Astrocyte (in vitro differentiated cells and primary cell): ENCODE results near the gene ARSK. TPM values are rescaled to one million over a fixed set of nuclear protein-coding genes. Genes with fewer than 3 reads are reported as not detected.

ENCODE experiments used
- DNase-seq: peaks from one replicate; pipeline ENCODE4 v3.0.0-alpha.2; 2010; ENCODE audit warnings: low read depth
- FAIRE-seq: peaks from 2 replicates; lab custom pipeline; 2011; peaks lifted over from hg19 to GRCh38; lab: Jason Lieb, UNC
- H2AFZ ChIP-seq: 2 replicates; pipeline ENCODE4 v1.6.0; 2012; ENCODE audit warnings: low read depth, low read length, inconsistent platforms
- H3K27ac ChIP-seq: 2 replicates; pipeline ENCODE4 v1.5.1; 2011; ENCODE audit warnings: low read depth, low read length, inconsistent platforms
- H3K27me3 ChIP-seq: 2 replicates; pipeline ENCODE4 v1.6.0; 2011; ENCODE audit warnings: low read length, inconsistent platforms; ENCODE audit not compliant: insufficient read depth
- H3K36me3 ChIP-seq: 2 replicates; pipeline ENCODE4 v1.5.1; 2011; ENCODE audit warnings: low read length, inconsistent platforms; ENCODE audit not compliant: insufficient read depth
- H3K4me1 ChIP-seq: 2 replicates; pipeline ENCODE4 v1.5.1; 2011; ENCODE audit warnings: low read length, inconsistent platforms; ENCODE audit not compliant: insufficient read depth
- H3K4me2 ChIP-seq: 2 replicates; pipeline ENCODE4 v1.6.0; 2012; ENCODE audit warnings: low read length, inconsistent platforms
- H3K4me3 ChIP-seq: 2 replicates; pipeline ENCODE4 v1.5.1; 2011; ENCODE audit warnings: low read depth, mild to moderate bottlenecking, low read length, inconsistent platforms; ENCODE audit not compliant: insufficient read depth
- H3K79me2 ChIP-seq: 2 replicates; pipeline ENCODE4 v1.6.0; 2012; ENCODE audit warnings: mild to moderate bottlenecking, low read length, inconsistent platforms; ENCODE audit not compliant: insufficient read depth
- H3K9ac ChIP-seq: 2 replicates; pipeline ENCODE4 v1.6.0; 2012; ENCODE audit warnings: mild to moderate bottlenecking, low read length, inconsistent platforms
- H3K9me3 ChIP-seq: 2 replicates; pipeline ENCODE4 v1.5.1; 2012; ENCODE audit warnings: low read depth, mild to moderate bottlenecking, low read length, inconsistent platforms; ENCODE audit not compliant: insufficient read depth
- H4K20me1 ChIP-seq: 2 replicates; pipeline ENCODE4 v1.6.0; 2012; ENCODE audit warnings: low read length, inconsistent platforms; ENCODE audit not compliant: insufficient read depth
- H3K27ac Mint-ChIP-seq: one replicate; pipeline ENCODE4 v1.8.0; 2021; ENCODE audit warnings: mild to moderate bottlenecking, mixed read lengths; ENCODE audit not compliant: unreplicated experiment
- H3K27me3 Mint-ChIP-seq: one replicate; pipeline ENCODE4 v1.8.0; 2021; ENCODE audit warnings: low read depth, mixed read lengths; ENCODE audit not compliant: unreplicated experiment
- H3K36me3 Mint-ChIP-seq: one replicate; pipeline ENCODE4 v1.8.0; 2021; ENCODE audit warnings: low read depth, mixed read lengths; ENCODE audit not compliant: unreplicated experiment
- H3K4me1 Mint-ChIP-seq: one replicate; pipeline ENCODE4 v1.8.0; 2021; ENCODE audit warnings: low read depth, mixed read lengths; ENCODE audit not compliant: unreplicated experiment
- H3K4me3 Mint-ChIP-seq: one replicate; pipeline ENCODE4 v1.8.0; 2021; ENCODE audit warnings: mild to moderate bottlenecking, moderate library complexity, mixed read lengths; ENCODE audit not compliant: unreplicated experiment
- H3K9me3 Mint-ChIP-seq: one replicate; pipeline ENCODE4 v1.8.0; 2021; ENCODE audit warnings: mild to moderate bottlenecking, mixed read lengths; ENCODE audit not compliant: unreplicated experiment
- CTCF ChIP-seq: IDR thresholded peaks from 2 replicates; pipeline ENCODE4 v1.5.1; 2011; ENCODE audit warnings: low read depth, mild to moderate bottlenecking, inconsistent platforms, low read length, moderate library complexity; ENCODE audit not compliant: insufficient read depth
- EZH2 ChIP-seq: IDR thresholded peaks from 2 replicates; pipeline ENCODE4 v1.6.1; 2012; ENCODE audit warnings: mild to moderate bottlenecking, low read length, inconsistent platforms; ENCODE audit not compliant: insufficient read depth
- total RNA-seq: library from RNA; stranded (reverse); gene quantifications from 2 replicates; pipeline ENCODE4 v1.2.1, GENCODE V29; 2021

Gene ARSK
- total RNA-seq, 1 donor from 2014 or later = 9.0 TPM

DNA sequence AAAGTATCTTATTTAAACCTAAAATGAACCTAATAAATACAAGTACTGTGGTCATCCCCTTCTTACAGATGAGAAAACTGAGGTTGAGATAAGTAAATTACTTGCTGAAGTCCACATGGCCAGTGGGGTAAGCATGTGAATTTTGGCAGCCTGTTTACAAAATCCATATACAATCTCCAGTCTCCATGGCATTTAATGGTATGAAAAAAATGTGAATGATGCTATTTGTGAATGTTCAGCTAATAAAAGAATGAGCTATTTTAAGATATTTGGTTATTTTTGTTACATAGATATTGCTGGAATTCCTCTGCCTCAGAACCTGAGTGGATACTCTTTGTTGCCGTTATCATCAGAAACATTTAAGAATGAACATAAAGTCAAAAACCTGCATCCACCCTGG is 45.7 kb downstream of the ARSK start:
- FAIRE-seq (peak; percentile 37), DNase-seq (peak; percentile 46)
- Histone ChIP-seq H4K20me1 (no peaks in the 10 kb centered on the region), H3K36me3 (no peaks in the 10 kb centered on the region), H3K4me1 (no peaks in the 10 kb centered on the region), H3K27me3 (no peaks in the 10 kb centered on the region), H3K79me2 (no peaks in the 10 kb centered on the region), H3K9me3 (no peaks in the 10 kb centered on the region), H3K4me2 (no peak overlapping the region), H3K4me3 (no peak overlapping the region), H2AFZ (no peak overlapping the region), H3K27ac (no peak overlapping the region), H3K9ac (no peak overlapping the region)
- no peak for TF ChIP-seq EZH2
- no peak for TF ChIP-seq CTCF
- Mint-ChIP-seq H3K9me3 (no peaks in the 10 kb centered on the region), H3K27me3 (no peaks in the 10 kb centered on the region), H3K27ac (no peak overlapping the region), H3K4me3 (no peak overlapping the region), H3K36me3 (no peaks in the 10 kb centered on the region), H3K4me1 (no peaks in the 10 kb centered on the region)

- Mint-ChIP-seq H3K27ac (no peak overlapping the region), H3K36me3 (no peaks in the 10 kb centered on the region), H3K4me1 (no peaks in the 10 kb centered on the region), H3K27me3 (no peaks in the 10 kb centered on the region), H3K4me3 (no peak overlapping the region), H3K9me3 (no peaks in the 10 kb centered on the region)
- Histone ChIP-seq H3K79me2 (no peaks in the 10 kb centered on the region), H3K4me2 (no peak overlapping the region), H3K4me1 (no peaks in the 10 kb centered on the region), H4K20me1 (no peaks in the 10 kb centered on the region), H3K27ac (no peak overlapping the region), H3K9me3 (no peaks in the 10 kb centered on the region), H3K4me3 (no peak overlapping the region), H3K27me3 (no peaks in the 10 kb centered on the region), H3K9ac (no peak overlapping the region), H2AFZ (no peak overlapping the region), H3K36me3 (no peaks in the 10 kb centered on the region)
- no peak for FAIRE-seq
- TF ChIP-seq CTCF (no peak), EZH2 (no peak)
- no peak for DNase-seq
Measured at GRCh38 chr5:95605786-95606185, 50.9 kb downstream of the ARSK start.

DNA sequence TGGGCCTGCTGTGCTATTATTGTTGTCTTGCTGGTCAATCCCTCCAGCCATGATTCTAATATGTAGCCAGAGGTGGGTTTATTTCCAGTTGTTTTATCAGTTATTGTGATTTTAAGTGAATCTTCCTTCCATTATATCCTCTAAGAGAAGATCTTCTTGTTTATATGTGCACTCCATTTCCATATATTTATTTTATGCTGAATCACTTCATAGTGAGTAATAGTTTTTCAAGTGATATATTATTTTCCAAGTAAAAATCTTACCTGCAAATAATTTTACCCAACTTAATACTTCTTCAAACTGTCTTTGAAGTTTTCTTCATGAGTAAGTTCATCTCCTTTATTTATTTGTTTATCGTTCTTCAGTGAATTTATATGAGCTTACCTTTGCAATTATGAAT is 51.5 kb downstream of the ARSK start:
- H3K4me3 Mint-ChIP-seq = no peak overlapping the region
- no peak overlapping the region for H2AFZ ChIP-seq
- H3K27me3 Mint-ChIP-seq = no peaks in the 10 kb centered on the region
- no peak overlapping the region for H3K9ac ChIP-seq
- no peak for TF ChIP-seq EZH2
- no peaks in the 10 kb centered on the region for H3K27me3 ChIP-seq
- no peak overlapping the region for H3K27ac ChIP-seq
- no peaks in the 10 kb centered on the region for H3K79me2 ChIP-seq
- no peaks in the 10 kb centered on the region for H4K20me1 ChIP-seq
- H3K36me3 Mint-ChIP-seq = no peaks in the 10 kb centered on the region
- no peak overlapping the region for H3K27ac Mint-ChIP-seq
- no peaks in the 10 kb centered on the region for H3K9me3 Mint-ChIP-seq
- H3K4me1 Mint-ChIP-seq = no peaks in the 10 kb centered on the region
- no peaks in the 10 kb centered on the region for H3K9me3 ChIP-seq
- FAIRE-seq = no peak
- DNase-seq = no peak
- no peak overlapping the region for H3K4me2 ChIP-seq
- no peaks in the 10 kb centered on the region for H3K36me3 ChIP-seq
- H3K4me1 ChIP-seq = no peaks in the 10 kb centered on the region
- no peak overlapping the region for H3K4me3 ChIP-seq
